HG03196 (cell line): ENCODE data around the gene MED23.
"Not testable (repeated sequence)": the region's sequence is repeated elsewhere in the genome, so short reads cannot be mapped to it uniquely, and the experiment has no call there.

Source experiments
- ATAC-seq: cut with Tn5 transposase; IDR thresholded peaks from one replicate; pipeline ENCODE4 v1.9.1; 2021; ENCODE audit not compliant: unreplicated experiment

The MED23 gene

GRCh38 chr6:131581523-131581922, 46.5 kb downstream of the MED23 start:
- ATAC-seq: no peak

DNA sequence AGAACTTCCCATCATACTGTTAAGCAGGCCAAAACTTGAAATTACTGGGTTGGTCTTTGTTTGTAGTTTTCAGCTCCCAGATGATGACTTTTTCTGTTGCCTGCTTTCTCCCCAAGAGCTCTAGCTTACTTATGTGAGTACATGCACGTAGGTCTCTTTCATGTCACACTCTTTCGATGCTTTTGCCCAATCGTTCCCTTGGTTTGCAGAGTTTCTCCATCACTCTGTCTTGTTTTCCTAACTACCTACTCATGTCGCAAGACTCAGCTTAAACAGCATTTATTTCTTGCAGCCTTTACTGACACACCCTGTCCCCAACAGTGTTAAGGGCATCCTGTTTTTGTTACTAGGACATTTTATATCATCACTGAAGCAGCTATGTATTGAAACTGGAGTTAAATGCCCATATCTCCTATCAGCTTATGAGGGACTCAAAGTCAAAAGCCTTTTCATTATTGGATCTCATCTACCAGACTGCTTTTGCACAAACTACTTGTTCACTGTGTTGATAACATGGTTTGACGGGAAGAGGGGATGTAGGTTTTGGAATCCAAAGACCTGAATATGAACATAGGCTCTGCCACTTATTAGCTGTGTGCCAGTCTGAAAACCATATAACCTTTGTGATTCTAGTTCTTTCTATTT, 52.1 kb downstream of the MED23 start:
- no peak for ATAC-seq

DNA sequence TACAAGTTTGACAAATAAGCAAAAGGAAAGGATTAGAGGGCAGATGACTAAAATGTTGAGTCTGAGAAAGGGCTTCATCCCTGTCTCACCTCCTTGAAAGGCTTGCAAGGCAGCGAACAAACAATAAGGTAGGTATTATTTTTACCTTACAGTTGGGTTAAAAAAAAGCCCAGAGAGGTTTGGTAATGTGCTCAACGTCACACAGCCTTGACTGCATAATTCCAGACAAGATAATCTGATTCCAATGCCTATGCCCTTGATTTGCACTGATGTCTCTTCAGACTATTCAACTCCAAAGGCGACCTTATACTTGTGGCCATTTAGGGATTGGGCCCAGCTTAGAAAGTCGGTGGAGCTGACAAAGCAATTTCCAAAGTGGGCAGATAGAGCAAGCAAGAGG, 53.4 kb downstream of the MED23 start:
- ATAC-seq: no peak

DNA sequence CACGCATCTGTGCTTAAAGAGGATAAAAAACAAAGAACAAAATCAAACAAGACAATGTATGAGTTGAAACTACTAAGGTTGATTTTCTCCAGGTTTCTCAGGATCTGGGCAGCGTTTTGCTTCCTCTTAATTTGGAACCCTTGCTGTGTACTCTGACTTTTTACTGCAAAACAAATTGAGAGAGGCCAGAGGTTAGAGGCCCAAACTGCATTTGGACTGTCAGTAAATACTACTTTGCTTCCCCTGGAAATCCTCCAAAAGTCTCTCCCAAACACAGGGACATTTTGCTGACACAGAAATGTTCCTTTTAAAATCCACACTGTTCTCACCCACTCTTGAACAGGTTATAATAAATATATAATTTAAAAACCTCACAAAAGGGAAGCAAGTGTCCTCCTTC, 53.9 kb downstream of the MED23 start:
- ATAC-seq: no peak

DNA sequence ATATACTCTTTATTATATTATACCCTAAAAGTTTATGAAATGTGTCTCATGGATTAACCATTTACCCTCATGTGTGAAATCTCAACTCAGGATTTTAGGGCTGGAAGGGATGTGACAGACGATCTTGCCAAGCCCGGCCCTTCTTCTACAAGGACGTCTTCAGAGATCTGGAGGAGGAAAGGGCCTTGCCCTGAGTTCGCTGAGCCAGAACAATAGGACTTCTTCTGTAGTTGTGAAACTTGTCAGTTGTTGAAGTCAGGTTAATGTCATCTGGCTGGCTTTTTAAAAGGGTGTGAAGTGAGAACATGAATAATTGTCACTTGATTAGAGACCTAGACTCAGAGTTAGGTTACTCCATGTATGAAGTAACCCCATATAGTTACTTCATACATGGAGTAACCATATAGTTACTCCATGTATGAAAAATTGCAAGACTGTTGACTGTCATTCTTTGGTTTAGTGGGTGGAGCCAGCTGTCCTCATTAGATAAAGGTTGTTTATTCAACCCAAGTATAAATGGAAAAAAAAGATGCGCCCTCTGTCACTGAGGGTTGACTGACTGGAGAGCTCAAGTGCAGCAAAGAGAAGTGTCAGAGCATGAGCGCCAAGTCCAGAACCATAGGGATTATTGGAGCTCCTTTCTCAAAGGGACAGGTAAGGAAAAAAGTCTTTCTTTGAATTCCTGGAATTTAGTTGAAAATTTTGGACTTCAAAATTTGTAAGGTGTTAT, 55.2 kb downstream of the MED23 start, which contains the start of gene ARG1:
TSS of gene ARG1 (plus strand) at position 541 of the 730 bp plus-strand sequence. CDS start at position 598, 57 bp downstream.
- ATAC-seq: no peak

GRCh38 chr6:131568726-131569125, 59.3 kb downstream of the MED23 start:
- no peak for ATAC-seq

DNA sequence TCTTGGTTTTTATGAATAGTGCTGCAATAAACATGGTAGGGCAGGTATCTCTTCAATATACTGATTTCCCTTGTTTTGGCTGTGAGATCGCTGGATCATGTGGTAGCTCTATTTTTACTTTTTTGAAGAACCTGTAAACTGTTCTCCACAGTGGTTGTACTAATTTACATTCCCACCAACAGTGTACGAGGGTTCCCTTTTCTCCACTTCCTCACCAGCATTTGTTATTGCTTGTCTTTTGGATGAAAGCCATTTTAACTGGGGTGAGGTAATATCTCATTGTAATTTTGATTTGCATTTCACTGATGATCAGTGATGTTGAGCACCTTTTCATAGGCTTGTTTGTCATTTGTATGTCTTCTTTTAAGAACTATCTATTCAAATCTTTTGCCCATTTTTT, 63.0 kb downstream of the MED23 start:
- ATAC-seq: no peak

DNA sequence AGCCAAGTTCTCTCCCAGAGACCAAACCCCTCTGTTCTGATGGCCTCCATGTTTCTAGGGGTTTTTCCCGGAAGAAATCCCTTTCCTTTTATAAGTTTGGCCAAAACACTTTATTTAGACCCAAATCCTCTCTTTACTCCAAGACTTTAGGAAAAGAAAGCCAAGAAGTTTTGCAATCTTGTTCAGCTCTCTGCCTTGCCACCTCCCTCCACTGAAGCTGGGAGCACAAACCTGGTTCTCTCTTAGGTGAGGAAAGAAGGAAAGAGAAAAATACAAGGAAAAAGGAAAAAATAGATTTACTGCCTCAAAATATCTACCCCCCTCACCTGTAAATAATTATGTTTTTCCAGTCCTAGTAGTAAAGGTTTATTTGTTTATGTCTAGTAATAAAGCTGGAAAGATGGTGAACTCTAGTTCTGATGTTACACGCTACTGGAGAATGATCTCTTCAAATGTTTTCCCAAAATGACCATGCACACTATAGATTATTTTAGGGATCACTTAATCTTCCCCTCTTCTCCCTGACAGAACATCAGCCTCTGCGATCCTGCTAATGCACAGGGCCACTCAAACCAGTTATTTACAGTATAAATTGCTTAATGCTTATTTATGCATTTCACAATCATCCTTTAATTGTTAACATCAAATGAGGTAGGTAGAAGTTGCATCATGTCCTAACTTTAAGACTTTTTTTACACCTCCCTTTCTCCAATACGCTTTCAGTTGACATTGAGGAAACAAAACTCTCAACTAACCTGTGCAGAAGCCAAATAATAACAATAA, 65.9 kb downstream of the MED23 start:
- ATAC-seq: no peak

DNA sequence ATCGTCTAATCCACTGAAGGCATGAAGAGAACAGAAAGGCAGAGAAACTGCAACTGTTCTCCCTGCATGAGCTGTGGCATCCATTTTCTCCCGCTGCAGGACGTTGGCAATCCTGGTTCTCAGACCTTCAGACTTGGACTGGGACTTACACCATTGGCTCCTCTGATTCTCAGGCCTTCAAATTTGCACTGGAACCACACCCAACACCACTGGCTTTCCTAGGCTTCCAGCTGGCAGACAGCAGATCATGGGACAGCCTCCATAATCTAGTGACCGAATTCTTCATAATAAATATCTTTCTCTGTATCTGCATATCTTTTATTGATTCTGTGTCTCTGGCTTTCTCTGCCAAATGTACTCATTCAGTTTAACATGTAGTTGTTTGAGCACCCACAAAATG, 69.1 kb downstream of the MED23 start:
- ATAC-seq: no peak

- no peak for ATAC-seq
These were observed 72.0 kb downstream of the MED23 start for GRCh38 chr6:131555992-131556391.

DNA sequence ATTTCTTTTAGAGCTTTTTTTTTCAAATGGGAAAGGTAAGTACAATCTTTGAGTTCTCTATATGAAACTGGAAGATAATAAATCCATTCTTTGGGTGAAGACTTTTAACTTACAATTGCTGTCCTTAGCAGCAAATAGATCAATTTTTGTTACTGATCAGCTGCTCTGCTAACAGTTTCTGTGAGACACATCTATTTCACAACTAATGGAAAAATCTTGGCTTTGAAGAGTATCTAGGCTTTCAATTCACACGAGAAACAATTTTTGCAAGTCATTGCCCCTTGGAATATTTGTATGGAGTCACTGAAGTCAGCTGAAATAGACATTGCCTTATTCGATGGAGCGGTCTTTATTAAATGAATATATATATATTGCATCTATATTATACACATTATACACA, 75.5 kb downstream of the MED23 start:
- no peak for ATAC-seq

DNA sequence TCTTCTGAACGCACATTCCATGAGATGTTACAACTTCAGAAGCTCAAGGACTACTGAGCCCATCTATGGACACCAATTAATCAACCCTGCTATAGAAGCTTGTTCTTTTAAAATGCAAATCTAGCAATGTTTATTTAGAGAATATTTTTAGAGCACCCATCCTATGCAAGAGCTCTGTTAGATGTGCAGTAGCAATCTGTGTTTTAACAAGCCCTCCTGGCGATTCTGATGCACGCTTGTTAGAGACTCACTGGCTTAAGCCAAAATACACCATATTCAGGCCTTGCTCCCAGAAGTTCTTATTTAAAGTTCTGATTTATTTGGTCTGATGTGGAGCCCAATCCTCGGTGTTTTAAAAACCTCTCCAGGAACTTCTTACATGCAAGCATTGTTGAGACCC, 76.1 kb downstream of the MED23 start:
- no peak for ATAC-seq

- no peak for ATAC-seq
These were observed 78.2 kb downstream of the MED23 start for GRCh38 chr6:131549811-131550210.

GRCh38 chr6:131548441-131548840, 79.6 kb downstream of the MED23 start:
- ATAC-seq: no peak

DNA sequence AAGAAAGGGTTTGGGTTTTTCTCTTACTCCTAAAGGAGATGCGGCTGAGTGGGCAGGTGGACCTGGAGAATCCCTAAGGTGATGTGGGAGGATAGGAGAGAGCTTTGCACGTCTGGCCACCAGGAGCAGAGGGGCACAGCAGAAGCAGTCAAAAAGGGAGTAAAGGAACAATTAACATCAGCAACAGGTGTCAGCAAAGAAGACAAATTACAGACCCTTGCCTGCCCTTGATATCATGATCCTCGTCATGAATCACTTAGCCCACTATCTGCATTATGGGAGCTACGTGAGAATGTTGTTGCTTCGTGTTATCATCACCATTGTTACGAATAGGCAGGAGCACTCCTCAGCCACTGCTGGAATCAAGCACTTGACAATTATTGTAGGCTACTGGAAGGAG, 80.6 kb downstream of the MED23 start:
- no peak for ATAC-seq

GRCh38 chr6:131545317-131545716, 82.7 kb downstream of the MED23 start:
- ATAC-seq: no peak

DNA sequence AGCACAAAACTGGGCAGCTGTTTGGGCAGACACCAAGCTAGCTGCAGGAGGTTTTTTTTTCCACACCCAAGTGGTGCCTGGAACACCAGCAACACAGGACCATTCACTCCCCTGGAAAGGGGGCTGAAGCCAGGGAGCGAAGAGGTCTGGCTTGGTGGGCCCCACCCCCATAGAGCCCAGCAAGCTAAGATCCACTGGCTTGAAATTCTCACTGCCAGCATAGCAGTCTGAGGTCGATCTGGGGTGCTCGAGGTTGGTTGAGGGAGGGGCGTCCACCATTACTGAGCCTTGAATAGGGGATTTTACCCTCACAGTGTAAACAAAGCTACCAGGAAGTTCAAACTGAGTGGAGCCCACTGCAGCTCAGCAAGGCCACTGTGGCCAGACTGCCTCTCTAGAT, 89.4 kb downstream of the MED23 start:
- ATAC-seq: not testable (repeated sequence)

GRCh38 chr6:131532580-131533039, 95.4 kb downstream of the MED23 start:
- ATAC-seq: peak; percentile 86

GRCh38 chr6:131531681-131532080, 96.4 kb downstream of the MED23 start:
- not testable (repeated sequence) for ATAC-seq

- not testable (repeated sequence) for ATAC-seq
These were observed 97.1 kb downstream of the MED23 start for GRCh38 chr6:131530936-131531335.

DNA sequence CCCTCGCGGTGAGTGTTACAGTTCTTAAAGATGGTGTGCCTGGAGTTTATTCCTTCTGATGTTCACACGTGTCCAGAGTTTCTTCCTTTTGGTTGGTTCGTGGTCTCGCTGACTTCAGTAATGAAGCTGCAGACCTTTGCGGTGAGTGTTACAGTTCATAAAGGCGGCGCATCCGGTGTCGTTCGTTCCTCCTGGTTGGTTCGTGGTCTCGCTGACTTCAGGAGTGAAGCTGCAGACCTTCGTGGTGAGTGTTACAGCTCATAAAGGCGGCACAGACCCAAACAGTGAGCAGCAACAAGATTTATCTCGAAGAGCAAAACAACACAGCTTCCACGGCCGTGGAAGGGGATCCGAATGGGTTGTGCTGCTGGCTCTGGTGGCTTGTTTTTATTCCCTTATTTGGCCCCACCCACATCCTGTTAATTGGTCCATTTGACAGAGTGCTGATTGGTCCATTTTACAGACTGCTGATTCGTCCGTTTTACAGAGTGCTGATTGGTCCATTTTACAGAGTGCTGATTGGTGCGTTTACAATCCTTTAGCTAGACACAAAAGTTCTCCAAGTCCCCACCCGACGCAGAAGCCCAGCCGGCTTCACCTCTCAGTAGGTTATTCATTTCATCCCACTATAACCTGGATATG, 103.2 kb downstream of the MED23 start:
- ATAC-seq: no peak
